ENCODE data around the gene RS1. TPM values are rescaled to one million over a fixed set of nuclear protein-coding genes. Genes with fewer than 3 reads are reported as not detected.

The RS1 gene
- total and polyA plus RNA-seq, 2 donors (not counting 3 experiments of a cell fraction or from before 2014, with no cell fraction given), result not detected

GRCh38 chrX:18594079-18594478 lies 77.8 kb downstream of the RS1 start:
- POLR2A ChIA-PET, result no interaction called here

More at GRCh38 chrX:18594079-18594478, 77.8 kb downstream of the RS1 start:
- no peak overlapping the region for H2AFZ ChIP-seq (ENCODE audit: low read depth, low read length)
- H3K27me3 ChIP-seq (ENCODE audit: control insufficient read depth in 2 of 2, insufficient read depth in 2 of 2, low read length in 2 of 2), result no peaks in the 10 kb centered on the region
- H3K4me3 ChIP-seq (replicated peaks in 1 of 3; ENCODE audit: insufficient read depth in 1 of 3, low read depth in 1 of 3, low read length in 3 of 3), result no peak overlapping the region
- FAIRE-seq (peak; percentile 59), DNase-seq (ENCODE audit: low read depth, low spot score) (no peak)
- no peaks in the 10 kb centered on the region for H4K20me1 ChIP-seq (replicated peaks; ENCODE audit: control insufficient read depth, extremely low read depth, insufficient read depth, low read length)
- no peak overlapping the region for H3K4me2 ChIP-seq (ENCODE audit: insufficient read depth, low read length)
- TF ChIP-seq, protein P1, sequence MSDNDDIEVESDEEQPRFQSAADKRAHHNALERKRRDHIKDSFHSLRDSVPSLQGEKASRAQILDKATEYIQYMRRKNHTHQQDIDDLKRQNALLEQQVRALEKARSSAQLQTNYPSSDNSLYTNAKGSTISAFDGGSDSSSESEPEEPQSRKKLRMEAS (IDR thresholded peaks at IDR 0.05; ENCODE audit: insufficient read depth, insufficient read length), result no peak
- TF ChIP-seq CTCF (IDR thresholded peaks at IDR 0.05; ENCODE audit: extremely low read depth in 1 of 2, insufficient read depth in 1 of 2, low read depth in 1 of 2, low read length in 2 of 2) (no peak), POLR2A (IDR thresholded peaks at IDR 0.05; ENCODE audit: low read depth, low read length) (no peak), POLR2AphosphoS5 (IDR thresholded peaks at IDR 0.05; ENCODE audit: insufficient read depth, low read depth, low read length) (no peak), GATA2 (IDR thresholded peaks at IDR 0.05; ENCODE audit: insufficient read depth, insufficient read length, low read depth, low read length) (no peak), JUN (IDR thresholded peaks at IDR 0.05; ENCODE audit: borderline replicate concordance, insufficient read depth, insufficient read length, low read depth) (no peak), MYC (IDR thresholded peaks at IDR 0.05; ENCODE audit: low read depth, low read length) (no peak), FOS (IDR thresholded peaks at IDR 0.05; ENCODE audit: borderline replicate concordance, insufficient read depth, low read length) (no peak), EZH2 (IDR thresholded peaks at IDR 0.05; ENCODE audit: borderline replicate concordance, low read depth, low read length, severe bottlenecking) (no peak)
- BruUV-seq (replicated peaks), result no TSS peak
- no peak overlapping the region for H3K9ac ChIP-seq (replicated peaks; ENCODE audit: extremely low read depth, insufficient read depth, low read length)
- H3K79me2 ChIP-seq (ENCODE audit: control insufficient read depth, insufficient read depth, low read length), result no peaks in the 10 kb centered on the region
- no peaks in the 10 kb centered on the region for H3K36me3 ChIP-seq (ENCODE audit: control insufficient read depth in 2 of 2, extremely low read depth in 1 of 2, insufficient read depth in 2 of 2, low read length in 2 of 2)
- intact Hi-C loops (cut with micrococcal nuclease) (no loop called here), dilution Hi-C loops (cut with MboI; ENCODE audit: extremely low pct_ligation_motif_present, low sequenced_read_pairs) (no loop called here)
- CTCF ChIA-PET, result no interaction called here
- no peaks in the 10 kb centered on the region for H3K9me3 ChIP-seq (replicated peaks; ENCODE audit: control insufficient read depth, insufficient read depth, low read length)
- H3K27ac ChIP-seq (ENCODE audit: insufficient read depth, low read depth, low read length), result no peak overlapping the region
- H3K9me1 ChIP-seq (replicated peaks; ENCODE audit: control insufficient read depth, extremely low read depth, insufficient read depth, low read length), result no peaks in the 10 kb centered on the region
- no peaks in the 10 kb centered on the region for H3K4me1 ChIP-seq (ENCODE audit: control insufficient read depth, extremely low read depth, insufficient read depth, low read length)

All from endothelial cell of umbilical vein (primary cell).